Testis (tissue), 3 donors: ENCODE measurements around the gene ABHD17A. TPM values are rescaled to one million over a fixed set of nuclear protein-coding genes. Genes with fewer than 3 reads are reported as not detected.

Source experiments
- DNase-seq: peaks from one replicate; pipeline ENCODE4 v3.0.0-alpha.2; 2019
- H3K27ac ChIP-seq, 2 donors: fragments of 200-600 bp; sonication (generic); one replicate each; pipeline ENCODE4 v1.5.1; 2019
- H3K27me3 ChIP-seq: fragments of 200-600 bp; sonication (generic); one replicate; pipeline ENCODE4 v1.5.1; 2019
- H3K36me3 ChIP-seq: fragments of 200-600 bp; sonication (generic); one replicate; pipeline ENCODE4 v1.5.1; 2017; ENCODE audit warnings: low read depth; ENCODE audit errors: missing control alignments
- H3K4me1 ChIP-seq: fragments of 200-600 bp; sonication (generic); one replicate; pipeline ENCODE4 v1.5.1; 2019
- H3K4me3 ChIP-seq, 2 donors: fragments of 200-600 bp; sonication (generic); one replicate each; pipeline ENCODE4 v1.5.1; 2017 to 2019
- H3K9me3 ChIP-seq: fragments of 200-600 bp; sonication (generic); one replicate; pipeline ENCODE4 v1.5.1; 2017
- POLR2A ChIP-seq: fragments of 450-650 bp; IDR thresholded peaks from one replicate; pipeline ENCODE4 v1.6.1; 2017; ENCODE audit warnings: antibody characterized with exemption, mild to moderate bottlenecking, moderate library complexity
- WGBS, 2 donors: methylation state at CpG; one replicate each; pipeline ENCODE4 v1.1.5; 2018; 5-methylcytosine and 5-hydroxymethylcytosine counted together
- intact Hi-C: fragments of 100-400 bp; cut with DNase I; formaldehyde crosslinking; loops from one replicate; pipeline ENCODE4 v1.15.1; 2023; ENCODE audit warnings: low total_unique reads
- polyA plus RNA-seq: library from polyadenylated mRNA; stranded (reverse); fragments of 350-450 nt; fragmentation: Illumina TruSeq; extraction: RNeasy Lipid Tissue Mini Kit (QIAGEN cat#74804); gene quantifications from one replicate; pipeline ENCODE4 v1.2.3, GENCODE V29; 2014; ENCODE audit warnings: low read depth, low replicate concordance; ENCODE audit not compliant: insufficient read depth
- total RNA-seq, 2 donors: library from RNA; depleted of rRNA; stranded (reverse); fragments of >200 nt; gene quantifications; one replicate each; pipeline ENCODE4 v1.2.3, GENCODE V29; 2016
- TF ChIP-seq, protein P1 (sequence below), 3 experiments: fragments of 450-650 bp in 2 of 3; fragments of 200-600 bp in 1 of 3; sonication (generic) in 1 of 3; IDR thresholded peaks; one replicate each; pipeline ENCODE4 v1.5.1; 2016 to 2019; ENCODE audit warnings: antibody characterized with exemption in 3 of 3, mild to moderate bottlenecking in 2 of 3, moderate library complexity in 1 of 3

Gene ABHD17A
- total and polyA plus RNA-seq, 3 donors from 2014 or later, result 51.1 to 140 (median 127) TPM

DNA sequence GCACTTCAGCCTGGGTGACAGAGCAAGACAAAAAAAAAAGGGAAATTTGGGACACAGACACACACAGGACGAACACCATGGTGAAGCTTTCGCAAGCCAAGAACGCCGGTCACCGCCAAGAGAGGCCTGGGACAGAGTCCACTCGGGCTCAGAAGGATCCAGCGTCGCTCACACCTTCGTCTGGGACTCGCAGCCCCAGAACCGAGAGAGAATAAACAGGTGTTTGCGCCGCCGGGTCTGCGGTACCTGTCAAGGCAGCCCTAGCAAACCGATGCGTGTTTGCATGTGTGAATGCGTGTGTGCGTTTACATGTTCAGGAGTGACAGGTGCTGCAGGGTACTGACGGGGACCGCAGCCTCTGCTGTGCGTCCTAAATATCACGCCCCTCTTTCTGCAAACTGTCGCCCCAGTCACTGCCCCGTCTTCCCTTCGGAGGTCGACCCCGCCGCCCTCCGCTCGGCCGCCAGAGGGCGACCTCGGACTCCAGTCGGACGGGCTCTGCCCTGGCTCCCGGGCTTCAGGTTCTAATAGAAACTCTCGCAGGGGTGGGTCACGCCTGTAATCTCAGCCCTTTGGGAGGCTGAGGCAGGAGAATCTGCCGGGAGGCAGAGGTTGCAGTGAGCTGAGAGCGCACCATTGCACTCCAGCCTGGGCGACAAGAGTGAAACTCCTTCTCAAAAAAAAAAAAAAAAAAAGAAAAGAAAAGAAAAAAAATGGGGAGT is 43.9 kb upstream of the ABHD17A start:
- Histone ChIP-seq H3K9me3 (no peaks in the 10 kb centered on the region), H3K27ac (no peak overlapping the region), H3K4me1 (peaks cover 9% of the 10 kb centered on the region), H3K4me3 (no peak overlapping the region), H3K36me3 (no peaks in the 10 kb centered on the region), H3K27me3 (no peaks in the 10 kb centered on the region)
- intact Hi-C loops, result no loop called here
- WGBS, 2 donors, result 14 to 22% methylated on average over 11 to 42 of the region's 42 CpGs
- no peak for TF ChIP-seq POLR2A
- TF ChIP-seq, protein P1, sequence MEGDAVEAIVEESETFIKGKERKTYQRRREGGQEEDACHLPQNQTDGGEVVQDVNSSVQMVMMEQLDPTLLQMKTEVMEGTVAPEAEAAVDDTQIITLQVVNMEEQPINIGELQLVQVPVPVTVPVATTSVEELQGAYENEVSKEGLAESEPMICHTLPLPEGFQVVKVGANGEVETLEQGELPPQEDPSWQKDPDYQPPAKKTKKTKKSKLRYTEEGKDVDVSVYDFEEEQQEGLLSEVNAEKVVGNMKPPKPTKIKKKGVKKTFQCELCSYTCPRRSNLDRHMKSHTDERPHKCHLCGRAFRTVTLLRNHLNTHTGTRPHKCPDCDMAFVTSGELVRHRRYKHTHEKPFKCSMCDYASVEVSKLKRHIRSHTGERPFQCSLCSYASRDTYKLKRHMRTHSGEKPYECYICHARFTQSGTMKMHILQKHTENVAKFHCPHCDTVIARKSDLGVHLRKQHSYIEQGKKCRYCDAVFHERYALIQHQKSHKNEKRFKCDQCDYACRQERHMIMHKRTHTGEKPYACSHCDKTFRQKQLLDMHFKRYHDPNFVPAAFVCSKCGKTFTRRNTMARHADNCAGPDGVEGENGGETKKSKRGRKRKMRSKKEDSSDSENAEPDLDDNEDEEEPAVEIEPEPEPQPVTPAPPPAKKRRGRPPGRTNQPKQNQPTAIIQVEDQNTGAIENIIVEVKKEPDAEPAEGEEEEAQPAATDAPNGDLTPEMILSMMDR (IDR thresholded peaks at IDR 0.05), result peak; percentile 73 to 91 (median 89)
- peak; percentile 87 for DNase-seq

DNA sequence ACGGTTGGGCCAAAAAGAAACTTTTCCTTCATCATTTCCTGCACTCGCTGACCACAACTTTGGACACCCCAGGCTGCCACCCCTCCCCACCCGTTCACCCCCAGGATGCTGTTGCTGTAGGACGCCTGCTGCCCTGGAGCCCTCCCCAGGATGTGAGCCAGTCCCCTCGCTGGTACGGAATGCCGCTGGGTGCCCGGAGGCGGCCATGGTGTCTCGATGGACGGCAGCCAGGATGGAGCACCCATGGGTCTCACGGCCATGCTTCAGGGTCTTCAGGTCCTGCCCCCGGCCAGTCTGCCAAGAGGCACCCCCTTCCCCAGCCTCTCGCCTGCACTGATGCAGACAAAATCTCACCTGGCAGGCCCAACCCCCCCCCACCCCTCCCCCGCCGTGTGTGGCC is 40.2 kb upstream of the ABHD17A start:
- no peak for TF ChIP-seq POLR2A
- TF ChIP-seq, protein P1 (IDR thresholded peaks at IDR 0.05), result no peak
- intact Hi-C loops, result no loop called here
- no peaks in the 10 kb centered on the region for H3K27me3 ChIP-seq
- 88 to 89% methylated on average over 15 to 16 of the region's 16 CpGs for WGBS, 2 donors
- no peaks in the 10 kb centered on the region for H3K36me3 ChIP-seq
- no peaks in the 10 kb centered on the region for H3K9me3 ChIP-seq
- peaks cover 9% of the 10 kb centered on the region for H3K4me1 ChIP-seq
- H3K4me3 ChIP-seq, result no peak overlapping the region
- H3K27ac ChIP-seq, result no peak overlapping the region
- DNase-seq, result no peak

DNA sequence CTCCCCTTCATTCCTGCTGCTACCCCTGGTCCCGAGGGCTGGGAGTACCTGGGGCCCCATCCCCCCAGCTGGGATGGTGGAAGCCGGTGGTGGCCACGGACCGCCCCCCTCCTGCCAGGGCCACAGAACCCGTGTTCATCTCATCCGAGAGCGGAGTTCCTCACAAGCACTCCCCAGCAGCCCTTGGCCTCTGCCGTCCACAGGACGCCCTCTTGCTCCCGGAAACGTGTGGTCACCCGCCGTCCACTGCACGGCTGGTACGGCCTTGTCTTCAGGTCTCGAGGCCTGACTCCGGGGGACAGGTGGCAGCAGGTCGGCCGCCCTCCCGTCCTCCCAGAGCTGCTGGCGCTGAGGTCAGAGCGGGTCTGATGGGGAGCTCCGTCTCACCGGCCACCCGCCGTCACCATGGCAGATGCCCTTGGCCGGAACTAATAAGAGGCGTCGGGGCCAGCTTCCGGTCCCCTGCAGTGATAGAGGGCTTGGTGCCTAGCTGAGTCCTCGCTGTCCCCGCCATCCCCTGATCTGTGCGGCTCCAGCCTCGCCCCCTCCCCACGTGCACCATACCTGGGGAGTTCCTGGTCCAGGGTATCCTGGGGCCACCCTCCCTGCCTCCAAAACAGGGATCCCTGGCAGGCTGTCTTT is 39.1 kb upstream of the ABHD17A start:
- no peak overlapping the region for H3K4me3 ChIP-seq
- H3K27me3 ChIP-seq, result no peaks in the 10 kb centered on the region
- H3K36me3 ChIP-seq, result no peaks in the 10 kb centered on the region
- no peak for TF ChIP-seq POLR2A
- TF ChIP-seq, protein P1 (IDR thresholded peaks at IDR 0.05), result no peak
- H3K9me3 ChIP-seq, result no peaks in the 10 kb centered on the region
- H3K27ac ChIP-seq, result no peak overlapping the region
- intact Hi-C loops, result no loop called here
- DNase-seq, result no peak
- 93 to 94% methylated on average over 12 to 35 of the region's 35 CpGs for WGBS, 2 donors
- H3K4me1 ChIP-seq, result peaks cover 2% of the 10 kb centered on the region

DNA sequence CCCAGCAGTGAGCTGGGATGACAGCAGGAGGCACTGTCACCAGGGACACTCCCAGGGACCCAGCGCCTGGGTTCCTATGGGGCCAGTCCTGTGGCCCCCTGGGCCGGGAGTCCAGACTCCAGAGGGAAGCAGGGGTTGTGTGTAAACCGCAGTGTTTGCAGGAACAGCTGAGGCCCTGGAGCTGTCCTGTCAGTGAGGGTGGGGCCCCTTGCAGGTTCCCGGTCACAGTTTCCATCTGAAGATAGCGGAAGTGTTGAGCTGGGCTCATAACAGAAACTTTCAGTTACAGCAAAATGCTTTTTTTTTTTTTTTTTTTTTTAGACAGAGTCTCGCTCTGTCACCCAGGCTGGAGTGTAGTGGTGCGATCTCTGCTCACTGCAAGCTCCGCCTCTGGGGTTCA is 38.0 kb upstream of the ABHD17A start:
- TF ChIP-seq POLR2A, result no peak
- TF ChIP-seq, protein P1 (IDR thresholded peaks at IDR 0.05), result no peak
- no peaks in the 10 kb centered on the region for H3K4me1 ChIP-seq
- WGBS, 2 donors, result 83 to 95% methylated on average over 8 of the region's 8 CpGs
- H3K27me3 ChIP-seq, result no peaks in the 10 kb centered on the region
- intact Hi-C loops, result no loop called here
- no peak overlapping the region for H3K27ac ChIP-seq
- no peak for DNase-seq
- H3K9me3 ChIP-seq, result no peaks in the 10 kb centered on the region
- no peak overlapping the region for H3K4me3 ChIP-seq
- H3K36me3 ChIP-seq, result no peaks in the 10 kb centered on the region

DNA sequence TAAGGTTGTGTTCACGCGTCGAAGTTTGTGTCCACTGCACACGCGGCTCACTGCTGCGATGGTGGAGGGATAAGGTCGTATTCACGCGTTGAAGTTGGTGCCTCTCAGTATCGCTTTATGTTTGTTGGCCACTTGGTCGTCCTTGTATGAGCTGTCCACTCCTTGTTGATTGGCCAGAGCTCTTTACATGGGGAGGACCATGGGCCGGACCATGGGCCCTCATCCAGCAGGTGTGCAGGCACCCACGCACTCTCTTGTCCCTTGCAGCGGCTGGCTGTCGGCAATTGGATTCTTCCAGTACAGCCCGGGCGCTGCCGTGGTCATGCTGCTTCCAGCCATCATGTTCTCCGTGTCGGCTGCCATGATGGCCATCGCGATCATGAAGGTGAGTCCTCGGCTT is 37.5 kb upstream of the ABHD17A start:
- no peak for TF ChIP-seq POLR2A
- TF ChIP-seq, protein P1 (IDR thresholded peaks at IDR 0.05), result no peak
- Histone ChIP-seq H3K4me1 (no peaks in the 10 kb centered on the region), H3K36me3 (no peaks in the 10 kb centered on the region), H3K27me3 (no peaks in the 10 kb centered on the region), H3K4me3 (no peak overlapping the region), H3K9me3 (no peaks in the 10 kb centered on the region), H3K27ac (no peak overlapping the region)
- WGBS, 2 donors, result 92 to 97% methylated on average over 18 to 23 of the region's 23 CpGs
- no peak for DNase-seq
- intact Hi-C loops, result no loop called here
